ENCODE measurements around the gene SLC30A4. TPM values are rescaled to one million over a fixed set of nuclear protein-coding genes. Genes with fewer than 3 reads are reported as not detected.

SLC30A4 gene
- polyA plus RNA-seq, 2 of the 4 experiments (the other 2 are of a cell fraction) = 2.2 to 3.1 TPM

GRCh38 chr15:45540531-45540930 lies 18.0 kb upstream of the SLC30A4 start:
- Histone ChIP-seq H3K27ac (no peak overlapping the region), H3K4me1 (no peaks in the 10 kb centered on the region), H3K4me3 (no peak overlapping the region), H3K4me2 (no peak overlapping the region), H3K9me3 (no peaks in the 10 kb centered on the region)
- TF ChIP-seq HOXB5 (CRISPR knock-in tag; IDR thresholded peaks at IDR 0.05) (no peak), HOXA7 (CRISPR knock-in tag; IDR thresholded peaks at IDR 0.05) (no peak), NFE2L2 (conservative IDR thresholded peaks at IDR 0.05; ENCODE audit: low read length) (no peak), EP300 (IDR thresholded peaks at IDR 0.05) (no peak), HOXB13 (CRISPR knock-in tag; IDR thresholded peaks at IDR 0.05; ENCODE audit: low read depth) (no peak), CBX2 (IDR thresholded peaks at IDR 0.05; ENCODE audit: borderline replicate concordance, low read depth) (no peak), BCL3 (IDR thresholded peaks at IDR 0.05) (no peak), HDAC2 (IDR thresholded peaks at IDR 0.05) (no peak), NPAS2 (CRISPR knock-in tag; IDR thresholded peaks at IDR 0.05; ENCODE audit: borderline replicate concordance) (no peak), NR3C1 (IDR thresholded peaks at IDR 0.05) (no peak), MAX (IDR thresholded peaks at IDR 0.05) (no peak), JUNB (IDR thresholded peaks at IDR 0.05) (no peak), RCOR1 (IDR thresholded peaks at IDR 0.05; ENCODE audit: low read depth, low read length) (no peak), SREBF2 (IDR thresholded peaks at IDR 0.05) (no peak), FOSB (CRISPR knock-in tag; IDR thresholded peaks at IDR 0.05) (no peak), FOXS1 (CRISPR knock-in tag; IDR thresholded peaks at IDR 0.05) (no peak), SMC3 (IDR thresholded peaks at IDR 0.05) (no peak)
- ChIA-PET CTCF (no interaction called here), POLR2A (no interaction called here)
- ATAC-seq (no peak), FAIRE-seq (no peak), DNase-seq (ENCODE audit: low read depth in 1 of 2, low spot score in 1 of 2) (no peak)
- WGBS (ENCODE audit: missing lambda C conversion rate) = 47% methylated on average over 1 of the region's 1 CpG

- FAIRE-seq = no peak
- ATAC-seq = no peak
- DNase-seq (ENCODE audit: low read depth in 1 of 2, low spot score in 1 of 2) = no peak
- ChIA-PET POLR2A (no interaction called here), CTCF (no interaction called here)
- TF ChIP-seq JUN (IDR thresholded peaks at IDR 0.05) = no peak
- no peaks in the 10 kb centered on the region for H3K4me1 ChIP-seq
- no peaks in the 10 kb centered on the region for H3K9me3 ChIP-seq
- no peak overlapping the region for H3K4me3 ChIP-seq
- no peak overlapping the region for H3K27ac ChIP-seq
- H3K4me2 ChIP-seq = no peak overlapping the region
- WGBS (ENCODE audit: missing lambda C conversion rate) = 96% methylated on average over 3 of the region's 3 CpGs
These were observed 17.1 kb upstream of the SLC30A4 start for GRCh38 chr15:45539680-45540079.

- ATAC-seq = no peak
- TF ChIP-seq JUNB (IDR thresholded peaks at IDR 0.05) = no peak
- ChIA-PET POLR2A (no interaction called here), CTCF (no interaction called here)
- 49% methylated on average over 3 of the region's 3 CpGs for WGBS (ENCODE audit: missing lambda C conversion rate)
- H3K9me3 ChIP-seq = no peaks in the 10 kb centered on the region
- no peak for FAIRE-seq
- H3K4me3 ChIP-seq = no peak overlapping the region
- no peak for DNase-seq (ENCODE audit: low read depth in 1 of 2, low spot score in 1 of 2)
- no peak overlapping the region for H3K27ac ChIP-seq
- no peak overlapping the region for H3K4me2 ChIP-seq
- H3K4me1 ChIP-seq = 0 out of 3 replicates have a peak, but pooled peaks cover 5% of the 10 kb centered on the region
These were observed 14.4 kb upstream of the SLC30A4 start for GRCh38 chr15:45536934-45537333.

GRCh38 chr15:45535486-45536042 lies 13.0 kb upstream of the SLC30A4 start:
- ATAC-seq (no peak), FAIRE-seq (no peak), DNase-seq (ENCODE audit: low read depth in 1 of 2, low spot score in 1 of 2) (no peak)
- Histone ChIP-seq H3K4me3 (no peak overlapping the region), H3K4me2 (no peak overlapping the region), H3K27ac (no peak overlapping the region), H3K4me1 (0 out of 3 replicates have a peak, but pooled peaks cover 5% of the 10 kb centered on the region), H3K9me3 (no peaks in the 10 kb centered on the region)
- POLR2A ChIA-PET = no interaction called here
- WGBS (ENCODE audit: missing lambda C conversion rate) = 88% methylated on average over 2 of the region's 2 CpGs
- CTCF ChIA-PET = interaction anchor here (0.8 kb wide), 1 partner anchor 23 kb away, joined by 3 read pairs; no protein-coding TSS in a partner anchor
- TF ChIP-seq MYC (IDR thresholded peaks at IDR 0.05; ENCODE audit: borderline replicate concordance, low read length) (no peak), USF2 (IDR thresholded peaks at IDR 0.05) (no peak), JUN (IDR thresholded peaks at IDR 0.05) (no peak), ESRRA (IDR thresholded peaks at IDR 0.05; ENCODE audit: borderline replicate concordance, low read length) (no peak), JUNB (IDR thresholded peaks at IDR 0.05) (no peak), ZSCAN20 (CRISPR knock-in tag; IDR thresholded peaks at IDR 0.05) (no peak), CTCF (IDR thresholded peaks at IDR 0.05) (no peak), RNF2 (IDR thresholded peaks at IDR 0.05; ENCODE audit: borderline replicate concordance, low read depth) (no peak), KDM5A (IDR thresholded peaks at IDR 0.05) (no peak), ZFP36 (IDR thresholded peaks at IDR 0.05; ENCODE audit: borderline replicate concordance, partially characterized antibody) (no peak), HEYL (CRISPR knock-in tag; IDR thresholded peaks at IDR 0.05) (no peak), HES2 (IDR thresholded peaks at IDR 0.05) (no peak), POLR2AphosphoS2 (conservative IDR thresholded peaks at IDR 0.05; ENCODE audit: low read length) (no peak)
